PC-3 (cell line): ENCODE results near the gene EXD3. TPM values are rescaled to one million over a fixed set of nuclear protein-coding genes. Genes with fewer than 3 reads are reported as not detected.

Experiments
- ATAC-seq: fragments of 200-7000 bp; cut with Tn5 transposase; 2 replicates; pipeline ENCODE4 v1.9.1; 2020; ENCODE audit warnings: mild to moderate bottlenecking, moderate library complexity
- BruUV-seq: library from RNA; stranded (reverse); fragments of 400-500 nt; replicated peaks from 2 replicates; lab custom pipeline; 2021; lab: Mats Ljungman, UMichigan
- CTCF ChIA-PET: fragments of 300-600 bp; sonication (Branson Sonifier 250); formaldehyde crosslinking; loops from one replicate; lab custom pipeline; 2022; ENCODE audit warnings: antibody characterized with exemption; lab: Charles Lee
- POLR2A ChIA-PET: fragments of 300-600 bp; sonication (Branson Sonifier 250); formaldehyde crosslinking; loops from one replicate; lab custom pipeline; 2022; ENCODE audit warnings: antibody characterized with exemption; ENCODE audit not compliant: unreplicated experiment; lab: Charles Lee
- DNase-seq: peaks from one replicate; pipeline ENCODE4 v3.0.0-alpha.2; 2015
- H2AFZ ChIP-seq: fragments of 300-600 bp; sonication (generic); 2 replicates; pipeline ENCODE4 v1.6.0; 2016; ENCODE audit warnings: antibody characterized with exemption, low read length
- H3F3A ChIP-seq: fragments of 300-600 bp; sonication (generic); one replicate; pipeline ENCODE4 v1.6.0; 2017; ENCODE audit warnings: antibody characterized with exemption, low read length, control low read depth, mild to moderate bottlenecking; ENCODE audit not compliant: unreplicated experiment
- H3K27ac ChIP-seq: fragments of 300-600 bp; sonication (generic); 2 replicates; pipeline ENCODE4 v1.5.1; 2016; ENCODE audit warnings: mild to moderate bottlenecking, low read length
- H3K27me3 ChIP-seq: fragments of 300-600 bp; sonication (generic); 2 replicates; pipeline ENCODE4 v1.6.1; 2016; ENCODE audit warnings: low read length, mixed read lengths
- H3K36me3 ChIP-seq: fragments of 300-600 bp; sonication (generic); 2 replicates; pipeline ENCODE4 v1.6.1; 2016; ENCODE audit warnings: low read depth, mixed run types, low read length, mixed read lengths
- H3K4me1 ChIP-seq: fragments of 300-600 bp; sonication (generic); 2 replicates; pipeline ENCODE4 v1.5.1; 2016; ENCODE audit warnings: low read length; ENCODE audit not compliant: insufficient read depth
- H3K4me2 ChIP-seq: fragments of 300-600 bp; sonication (generic); 2 replicates; pipeline ENCODE4 v1.6.0; 2016; ENCODE audit warnings: low read length
- H3K4me3 ChIP-seq: fragments of 300-600 bp; sonication (generic); 2 replicates; pipeline ENCODE4 v1.5.1; 2016; ENCODE audit warnings: mild to moderate bottlenecking, low read length, mixed read lengths
- H3K79me2 ChIP-seq: fragments of 300-600 bp; sonication (generic); 2 replicates; pipeline ENCODE4 v1.6.1; 2017; ENCODE audit warnings: low read length, mixed read lengths
- H3K9ac ChIP-seq: fragments of 300-600 bp; sonication (generic); 2 replicates; pipeline ENCODE4 v1.6.0; 2016; ENCODE audit warnings: mild to moderate bottlenecking, low read length
- H3K9me2 ChIP-seq: fragments of 300-600 bp; sonication (generic); replicated peaks from 2 replicates; pipeline ENCODE4 v1.6.1; 2016; ENCODE audit warnings: mixed run types, low read length, mixed read lengths
- H3K9me3 ChIP-seq: fragments of 300-600 bp; sonication (generic); 2 replicates; pipeline ENCODE4 v1.6.1; 2016; ENCODE audit warnings: low read length, mixed read lengths
- H4K20me1 ChIP-seq: fragments of 300-600 bp; sonication (generic); 2 replicates; pipeline ENCODE4 v1.6.1; 2016; ENCODE audit warnings: low read length, mixed read lengths
- EZH2 ChIP-seq: fragments of 300-600 bp; sonication (generic); IDR thresholded peaks from one replicate; pipeline ENCODE4 v1.6.1; 2017; ENCODE audit warnings: antibody characterized with exemption, mild to moderate bottlenecking, low read length; ENCODE audit not compliant: unreplicated experiment
- EZH2phosphoT487 ChIP-seq: fragments of 300-600 bp; sonication (generic); IDR thresholded peaks from 2 replicates; pipeline ENCODE4 v1.6.1; 2018; ENCODE audit warnings: mild to moderate bottlenecking, antibody characterized with exemption, low read length, borderline replicate concordance
- intact Hi-C: fragments of 100-400 bp; cut with micrococcal nuclease; formaldehyde crosslinking; loops from 2 replicates; pipeline ENCODE4 v1.9.0; 2023
- total RNA-seq: library from RNA; depleted of rRNA; stranded (reverse); fragments of >200 nt; gene quantifications from 2 replicates; pipeline ENCODE4 v1.2.3, GENCODE V29; 2014
- TF ChIP-seq, protein P1 (sequence below): fragments of 300-600 bp; sonication (generic); conservative IDR thresholded peaks from 2 replicates; pipeline ENCODE4 v1.5.1; 2017; ENCODE audit warnings: antibody characterized with exemption, low read depth, mild to moderate bottlenecking, low read length

Gene EXD3
- total RNA-seq, 1 experiment from 2014 or later, result 1.9 TPM

- ChIA-PET POLR2A (no interaction called here), CTCF (no interaction called here)
- no peaks in the 10 kb centered on the region for H3K36me3 ChIP-seq
- no peak overlapping the region for H3K4me3 ChIP-seq
- H3K4me2 ChIP-seq, result no peak overlapping the region
- DNase-seq (no peak), ATAC-seq (no peak)
- H3K79me2 ChIP-seq, result no peaks in the 10 kb centered on the region
- no peaks in the 10 kb centered on the region for H4K20me1 ChIP-seq
- no peak overlapping the region for H3K27ac ChIP-seq
- TF ChIP-seq, protein P1, sequence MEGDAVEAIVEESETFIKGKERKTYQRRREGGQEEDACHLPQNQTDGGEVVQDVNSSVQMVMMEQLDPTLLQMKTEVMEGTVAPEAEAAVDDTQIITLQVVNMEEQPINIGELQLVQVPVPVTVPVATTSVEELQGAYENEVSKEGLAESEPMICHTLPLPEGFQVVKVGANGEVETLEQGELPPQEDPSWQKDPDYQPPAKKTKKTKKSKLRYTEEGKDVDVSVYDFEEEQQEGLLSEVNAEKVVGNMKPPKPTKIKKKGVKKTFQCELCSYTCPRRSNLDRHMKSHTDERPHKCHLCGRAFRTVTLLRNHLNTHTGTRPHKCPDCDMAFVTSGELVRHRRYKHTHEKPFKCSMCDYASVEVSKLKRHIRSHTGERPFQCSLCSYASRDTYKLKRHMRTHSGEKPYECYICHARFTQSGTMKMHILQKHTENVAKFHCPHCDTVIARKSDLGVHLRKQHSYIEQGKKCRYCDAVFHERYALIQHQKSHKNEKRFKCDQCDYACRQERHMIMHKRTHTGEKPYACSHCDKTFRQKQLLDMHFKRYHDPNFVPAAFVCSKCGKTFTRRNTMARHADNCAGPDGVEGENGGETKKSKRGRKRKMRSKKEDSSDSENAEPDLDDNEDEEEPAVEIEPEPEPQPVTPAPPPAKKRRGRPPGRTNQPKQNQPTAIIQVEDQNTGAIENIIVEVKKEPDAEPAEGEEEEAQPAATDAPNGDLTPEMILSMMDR, result no peak
- TF ChIP-seq EZH2phosphoT487 (no peak), EZH2 (no peak)
- intact Hi-C loops, result no loop called here
- H3K9ac ChIP-seq, result no peak overlapping the region
- no peaks in the 10 kb centered on the region for H3F3A ChIP-seq
- peaks cover 12% of the 10 kb centered on the region for H3K4me1 ChIP-seq
- H3K9me3 ChIP-seq, result no peaks in the 10 kb centered on the region
- no peaks in the 10 kb centered on the region for H3K9me2 ChIP-seq
- H3K27me3 ChIP-seq, result no peaks in the 10 kb centered on the region
- H2AFZ ChIP-seq, result no peak overlapping the region
- BruUV-seq, result no TSS peak
Measured at GRCh38 chr9:137437691-137438590, 15.0 kb upstream of the EXD3 start.

DNA sequence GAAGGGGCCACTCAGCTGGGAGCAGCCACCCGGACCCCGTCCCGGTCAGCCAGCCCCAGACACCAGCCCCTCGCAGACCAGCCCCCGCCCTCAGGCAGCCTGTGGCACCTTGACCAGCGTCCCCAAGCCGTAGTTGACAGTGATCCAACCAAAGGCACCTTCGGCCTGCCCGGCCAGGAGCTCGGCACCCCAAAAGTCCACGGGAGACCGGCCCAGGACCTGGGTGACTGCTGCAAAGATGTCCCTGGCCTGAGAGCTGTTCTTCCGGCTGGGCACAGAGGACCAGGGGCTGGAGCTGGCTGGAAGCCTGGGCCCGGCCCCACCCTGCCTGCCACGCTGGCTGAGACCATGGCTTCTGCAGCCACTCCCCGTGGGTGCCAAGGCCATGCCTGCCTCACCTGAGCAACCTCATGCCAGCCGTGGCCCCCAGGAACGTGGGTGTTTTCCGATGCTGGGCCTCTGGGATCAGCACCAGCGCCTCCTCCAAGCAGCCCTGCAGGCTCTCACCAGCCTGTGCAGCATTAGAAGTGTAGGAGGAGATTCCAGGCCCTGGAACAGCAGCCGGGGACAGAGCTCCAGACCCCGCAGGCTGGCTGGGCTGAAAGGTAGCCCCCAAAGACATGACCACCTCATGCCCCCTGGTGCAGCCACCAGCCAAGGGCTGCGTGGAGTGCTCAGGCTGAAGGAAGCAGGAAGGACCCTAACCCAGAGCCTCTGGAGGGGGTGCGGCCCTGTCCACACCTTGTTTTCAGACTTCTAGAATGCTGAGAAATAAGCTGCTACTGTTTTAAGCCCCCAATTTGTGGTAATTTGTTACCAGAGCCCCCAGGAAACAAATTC, 14.0 kb upstream of the EXD3 start:
- H2AFZ ChIP-seq, result no peak overlapping the region
- no peaks in the 10 kb centered on the region for H3K27me3 ChIP-seq
- no peak overlapping the region for H3K9ac ChIP-seq
- H3K9me3 ChIP-seq, result no peaks in the 10 kb centered on the region
- no peaks in the 10 kb centered on the region for H3K79me2 ChIP-seq
- H3K4me2 ChIP-seq, result no peak overlapping the region; the same call in 1 of the 2 replicates
- H4K20me1 ChIP-seq, result no peaks in the 10 kb centered on the region
- H3F3A ChIP-seq, result no peaks in the 10 kb centered on the region
- no peak overlapping the region for H3K4me3 ChIP-seq
- TF ChIP-seq, protein P1, result no peak
- no peak for TF ChIP-seq EZH2
- no peak for TF ChIP-seq EZH2phosphoT487
- H3K36me3 ChIP-seq, result no peaks in the 10 kb centered on the region
- ChIA-PET POLR2A (no interaction called here), CTCF (no interaction called here)
- DNase-seq (no peak), ATAC-seq (no peak)
- H3K27ac ChIP-seq, result no peak overlapping the region
- no peaks in the 10 kb centered on the region for H3K9me2 ChIP-seq
- peaks cover 12% of the 10 kb centered on the region for H3K4me1 ChIP-seq
- no TSS peak for BruUV-seq
- intact Hi-C loops, result no loop called here
